H1 (cell line): Measurements from ENCODE around the gene TRAF3IP1. TPM values are rescaled to one million over a fixed set of nuclear protein-coding genes. Genes with fewer than 3 reads are reported as not detected.

Experiments used
- CTCF ChIA-PET: fragments of 300-600 bp; sonication (Branson Sonifier 250); formaldehyde crosslinking; loops from one replicate; lab custom pipeline; 2021; ENCODE audit not compliant: partially characterized antibody; lab: Charles Lee
- POLR2A ChIA-PET: fragments of 300-600 bp; sonication (Branson Sonifier 250); formaldehyde crosslinking; loops from one replicate; lab custom pipeline; 2021; ENCODE audit warnings: inconsistent platforms; ENCODE audit not compliant: partially characterized antibody; lab: Charles Lee
- DNase-seq, 2 experiments: peaks; one replicate each; pipeline versions ENCODE4 v3.0.0 to v3.0.0-alpha.2; 2010 to 2022; ENCODE audit warnings: low spot score in 2 of 2, low read depth in 1 of 2, mixed read lengths in 1 of 2
- FAIRE-seq: peaks from 2 replicates; lab custom pipeline; 2011; peaks lifted over from hg19 to GRCh38; lab: Jason Lieb, UNC
- H2AFZ ChIP-seq: 2 replicates; pipeline ENCODE4 v1.8.1; 2012; ENCODE audit warnings: low read length, inconsistent platforms
- H2AK5ac ChIP-seq: 2 replicates; pipeline ENCODE4 v1.6.1; 2013; ENCODE audit warnings: low read depth, low read length
- H2BK120ac ChIP-seq: replicated peaks from 2 replicates; pipeline ENCODE3; 2013; ENCODE audit warnings: low read depth, low read length, inconsistent platforms
- H2BK12ac ChIP-seq: 2 replicates; pipeline ENCODE4 v1.6.1; 2013; ENCODE audit warnings: low read depth, low read length
- H2BK15ac ChIP-seq: 2 replicates; pipeline ENCODE4 v1.6.1; 2013; ENCODE audit warnings: low read length
- H2BK20ac ChIP-seq: 2 replicates; pipeline ENCODE4 v1.6.1; 2013; ENCODE audit warnings: low read length
- H2BK5ac ChIP-seq: 2 replicates; pipeline ENCODE4 v1.6.1; 2013; ENCODE audit warnings: low read depth, low read length
- H3K14ac ChIP-seq: 2 replicates; pipeline ENCODE4 v1.6.1; 2013; ENCODE audit warnings: inconsistent platforms; ENCODE audit not compliant: insufficient read length
- H3K18ac ChIP-seq: 2 replicates; pipeline ENCODE4 v1.6.1; 2013; ENCODE audit warnings: low read length; ENCODE audit errors: extremely low read depth
- H3K23ac ChIP-seq: 2 replicates; pipeline ENCODE4 v1.6.1; 2013; ENCODE audit warnings: inconsistent platforms; ENCODE audit not compliant: insufficient read length
- H3K23me2 ChIP-seq: 2 replicates; pipeline ENCODE4 v1.6.1; 2013; ENCODE audit warnings: low read depth, low read length
- H3K27ac ChIP-seq: 2 replicates; pipeline ENCODE4 v1.6.1; 2011; ENCODE audit warnings: low read depth, low read length, inconsistent platforms
- H3K27me3 ChIP-seq, 4 experiments: replicated peaks in 1 of 4; 1 replicate in 1 of 4; 2 replicates in 3 of 4; pipeline versions ENCODE4 v1.6.1 to v1.8.1; 2011 to 2013; ENCODE audit warnings: low read length in 3 of 4, mild to moderate bottlenecking in 3 of 4, inconsistent platforms in 2 of 4, mixed read lengths in 2 of 4, moderate library complexity in 1 of 4; ENCODE audit not compliant: control insufficient read depth in 3 of 4, insufficient read depth in 3 of 4; ENCODE audit errors: extremely low read depth in 1 of 4
- H3K36me3 ChIP-seq, 4 experiments: 2 replicates each; pipeline versions ENCODE4 v1.6.1 to v1.8.1; 2011 to 2013; ENCODE audit warnings: mild to moderate bottlenecking in 4 of 4, low read length in 3 of 4, moderate library complexity in 2 of 4, control low read depth in 1 of 4, inconsistent platforms in 1 of 4; ENCODE audit not compliant: insufficient read depth in 4 of 4, control insufficient read depth in 2 of 4
- H3K4ac ChIP-seq: replicated peaks from 2 replicates; pipeline ENCODE3; 2013; ENCODE audit warnings: low read length, low read depth, mixed read lengths, inconsistent platforms; ENCODE audit not compliant: insufficient read length
- H3K4me1 ChIP-seq, 4 experiments: replicated peaks in 1 of 4; 1 replicate in 1 of 4; 2 replicates in 3 of 4; pipeline versions ENCODE4 v1.6.1 to v1.8.1; 2011 to 2013; ENCODE audit warnings: low read length in 3 of 4, inconsistent platforms in 2 of 4, mixed read lengths in 1 of 4; ENCODE audit not compliant: insufficient read depth in 4 of 4, control insufficient read depth in 3 of 4
- H3K4me2 ChIP-seq, 2 experiments: 2 replicates each; pipeline versions ENCODE4 v1.6.1 to v1.8.1; 2011 to 2013; ENCODE audit warnings: low read depth in 2 of 2, low read length in 2 of 2, control low read depth in 1 of 2, inconsistent platforms in 1 of 2, mild to moderate bottlenecking in 1 of 2; ENCODE audit not compliant: insufficient read depth in 1 of 2
- H3K4me3 ChIP-seq, 4 experiments: fragments of 200-600, 300-600 bp in 1 of 4; sonication (generic), shearing (Covaris generic), sonication (Bioruptor Twin) in 1 of 4; 2 replicates each; pipeline versions ENCODE4 v1.5.1 to v1.8.1; 2011 to 2016; ENCODE audit warnings: low read length in 4 of 4, low read depth in 3 of 4, control low read depth in 2 of 4, inconsistent platforms in 2 of 4, mild to moderate bottlenecking in 2 of 4, mixed read lengths in 1 of 4, moderate library complexity in 1 of 4; ENCODE audit not compliant: insufficient read depth in 2 of 4; ENCODE audit errors: extremely low read depth in 1 of 4
- H3K56ac ChIP-seq: replicated peaks from 2 replicates; pipeline ENCODE3; 2013; ENCODE audit warnings: low read depth, mild to moderate bottlenecking, mixed read lengths, low read length, inconsistent platforms; ENCODE audit not compliant: insufficient read length
- H3K79me1 ChIP-seq: 2 replicates; pipeline ENCODE4 v1.6.1; 2013; ENCODE audit warnings: low read depth, low read length, control low read depth
- H3K79me2 ChIP-seq, 2 experiments: 2 replicates each; pipeline versions ENCODE4 v1.6.1 to v1.8.1; 2012 to 2013; ENCODE audit warnings: low read length in 2 of 2, mild to moderate bottlenecking in 2 of 2, inconsistent platforms in 1 of 2; ENCODE audit not compliant: insufficient read depth in 2 of 2, control insufficient read depth in 1 of 2
- H3K9ac ChIP-seq, 4 experiments: replicated peaks in 1 of 4; 1 replicate in 1 of 4; 2 replicates in 3 of 4; pipeline versions ENCODE4 v1.6.1 to v1.8.1; 2011 to 2013; ENCODE audit warnings: low read depth in 3 of 4, low read length in 3 of 4, control low read depth in 2 of 4, mild to moderate bottlenecking in 2 of 4, moderate library complexity in 2 of 4, inconsistent platforms in 1 of 4; ENCODE audit errors: extremely low read depth in 1 of 4
- H3K9me3 ChIP-seq, 2 experiments: 2 replicates each; pipeline versions ENCODE4 v1.6.1 to v1.8.1; 2012 to 2013; ENCODE audit warnings: mild to moderate bottlenecking in 2 of 2, moderate library complexity in 2 of 2, control low read depth in 1 of 2, inconsistent platforms in 1 of 2, low read depth in 1 of 2, low read length in 1 of 2, mixed read lengths in 1 of 2; ENCODE audit not compliant: insufficient read depth in 2 of 2
- H4K20me1 ChIP-seq, 2 experiments: replicated peaks in 1 of 2; 2 replicates each; pipeline versions ENCODE3 to v1.8.1; 2011 to 2013; ENCODE audit warnings: inconsistent platforms in 2 of 2, low read length in 2 of 2, mild to moderate bottlenecking in 1 of 2; ENCODE audit not compliant: insufficient read depth in 2 of 2, control insufficient read depth in 1 of 2
- H4K5ac ChIP-seq: 2 replicates; pipeline ENCODE4 v1.6.1; 2013; ENCODE audit warnings: low read length, low read depth, mixed read lengths, inconsistent platforms; ENCODE audit not compliant: insufficient read length
- H4K8ac ChIP-seq: 2 replicates; pipeline ENCODE4 v1.8.0; 2013; ENCODE audit warnings: mild to moderate bottlenecking, moderate library complexity, low read length, inconsistent platforms; ENCODE audit not compliant: insufficient read depth; ENCODE audit errors: extremely low read depth
- H4K91ac ChIP-seq: replicated peaks from 2 replicates; pipeline ENCODE3; 2013; ENCODE audit warnings: low read length, mixed read lengths, inconsistent platforms; ENCODE audit not compliant: insufficient read length
- E2F6 ChIP-seq: IDR thresholded peaks from 2 replicates; pipeline ENCODE4 v1.6.1; 2012; ENCODE audit warnings: inconsistent platforms
- KDM1A ChIP-seq: fragments of 200-600, 300-600 bp; sonication (generic); IDR thresholded peaks from 2 replicates; pipeline ENCODE4 v1.7.1; 2016; ENCODE audit warnings: mild to moderate bottlenecking, low read length, borderline replicate concordance
- TBP ChIP-seq: IDR thresholded peaks from 2 replicates; pipeline ENCODE4 v1.6.1; 2011; ENCODE audit warnings: low read depth, low read length, improper control_type of control experiment
- WGBS, 2 experiments: shearing (Covaris generic) in 1 of 2; methylation state at CpG; one replicate each; pipeline versions ENCODE4 v1.1.6 to v1.1.7; 2013 to 2015; ENCODE audit warnings: low lambda C conversion rate in 2 of 2, mixed read lengths in 2 of 2, inconsistent platforms in 1 of 2, low coverage in 1 of 2, missing lambda C conversion rate in 1 of 2; ENCODE audit not compliant: insufficient replicate concordance in 2 of 2, insufficient coverage in 1 of 2, insufficient read length in 1 of 2; ENCODE audit errors: extremely low coverage in 1 of 2, missing lambda C conversion rate in 1 of 2; 5-methylcytosine and 5-hydroxymethylcytosine counted together
- polyA plus RNA-seq, 7 experiments: library from polyadenylated mRNA; depleted of rRNA in 3 of 7; stranded (reverse) in 5 of 7; unstranded in 2 of 7; fragments of >200 nt in 5 of 7; fragments of 200-250 nt in 2 of 7; gene quantifications; 1 replicate in 5 of 7; 2 replicates in 1 of 7; 4 replicates in 1 of 7; pipeline versions ENCODE4 v1.2.1 to v1.2.3, GENCODE V29; 2011 to 2013; ENCODE audit warnings: missing spikeins in 2 of 7, mixed read lengths in 2 of 7
- total RNA-seq: library from RNA; stranded (reverse); fragmentation: NEBNext Ultra II Directional; extraction: Animal tissue kit (Norgen Biotek cat#: 25700); gene quantifications from 2 replicates; pipeline ENCODE4 v1.2.1, GENCODE V29; 2021

TRAF3IP1 gene
- total and polyA plus RNA-seq, 2 of the 8 experiments (the other 6 are each of a cell fraction or from before 2014, with no cell fraction given): 2.3 to 17.5 TPM

- Histone ChIP-seq H2AK5ac (no peak overlapping the region), H3K4me1 (0 out of 7 replicates have a peak, but pooled peaks cover 0 to 2% (median 0%) of the 10 kb centered on the region in 4 experiments), H3K23ac (no peak overlapping the region), H3K56ac (no peak overlapping the region), H3K18ac (no peak overlapping the region; the same call in 1 of the 2 replicates), H3K23me2 (no peaks in the 10 kb centered on the region; the same call in 1 of the 2 replicates), H4K91ac (no peak overlapping the region), H2BK120ac (no peak overlapping the region), H3K4ac (no peak overlapping the region), H4K5ac (no peak overlapping the region), H2BK5ac (no peak overlapping the region), H3K79me1 (no peaks in the 10 kb centered on the region), H2BK12ac (no peak overlapping the region), H2AFZ (no peak overlapping the region), H2BK15ac (no peak overlapping the region), H3K79me2 (no peaks in the 10 kb centered on the region), H3K36me3 (no peaks in the 10 kb centered on the region), H3K9me3 (no peaks in the 10 kb centered on the region), H4K8ac (no peak overlapping the region), H3K9ac (no peak overlapping the region), H3K14ac (no peak overlapping the region), H3K27me3 (no peaks in the 10 kb centered on the region), H3K27ac (no peak overlapping the region), H3K4me3 (no peak overlapping the region), H2BK20ac (no peak overlapping the region), H4K20me1 (no peaks in the 10 kb centered on the region), H3K4me2 (no peak overlapping the region)
- POLR2A ChIA-PET: no interaction called here
- 94% methylated on average over 8 of the region's 8 CpGs; no CpG with 5 or more reads in 1 of the 2 experiments for whole genome bisulfite sequencing, 2 experiments
- CTCF ChIA-PET: interaction anchor here (0.6 to 1.8 kb wide), 6 partner anchors 12 to 55 kb away, joined by 3 to 6 read pairs (median 3); no protein-coding TSS in a partner anchor
- FAIRE-seq (no peak), DNase-seq (no peak)
- TF ChIP-seq E2F6 (no peak), TBP (no peak), KDM1A (no peak)
Measured at GRCh38 chr2:238314576-238314975, 5.7 kb upstream of the TRAF3IP1 start.
